ENCODE data around the gene GOLGA6C.
"Not testable (repeated sequence)": the region's sequence is repeated elsewhere in the genome, so short reads cannot be mapped to it uniquely, and the experiment has no call there.

GOLGA6C gene
- 0 reads per million in 2 donors for total RNA-seq

- DNase-seq, result not testable (repeated sequence)
These were observed at the start of gene GOLGA6C for GRCh38 chr15:75258034-75258433. TSS of gene GOLGA6C (plus strand) at chr15:75258334. CDS start at chr15:75258599, 265 bp downstream.

- no peak for DNase-seq
These were observed 49.4 kb upstream of the GOLGA6C start for GRCh38 chr15:75208501-75209288.

- DNase-seq, result no peak
These were observed 48.9 kb upstream of the GOLGA6C start for GRCh38 chr15:75209289-75209676.

- no peak for DNase-seq
These were observed 47.3 kb upstream of the GOLGA6C start for GRCh38 chr15:75210811-75211230.

GRCh38 chr15:75211436-75212199 lies 46.5 kb upstream of the GOLGA6C start:
- no peak for DNase-seq

- DNase-seq, result no peak
These were observed 45.8 kb upstream of the GOLGA6C start for GRCh38 chr15:75212200-75212858.

- no peak for DNase-seq
These were observed 44.8 kb upstream of the GOLGA6C start for GRCh38 chr15:75213212-75213767.

- DNase-seq, result no peak
These were observed 44.3 kb upstream of the GOLGA6C start for GRCh38 chr15:75213768-75214221.

GRCh38 chr15:75214293-75215096 lies 43.6 kb upstream of the GOLGA6C start:
- no peak for DNase-seq

GRCh38 chr15:75215107-75216004 lies 42.8 kb upstream of the GOLGA6C start:
- no peak for DNase-seq

GRCh38 chr15:75217012-75217411 lies 41.1 kb upstream of the GOLGA6C start:
- no peak for DNase-seq

GRCh38 chr15:75217574-75217973 lies 40.6 kb upstream of the GOLGA6C start:
- not testable (repeated sequence) for DNase-seq

GRCh38 chr15:75219507-75219929 lies 38.6 kb upstream of the GOLGA6C start:
- DNase-seq, result not testable (repeated sequence)

- no peak for DNase-seq
These were observed 34.4 kb upstream of the GOLGA6C start for GRCh38 chr15:75223688-75224087.

- no peak for DNase-seq
These were observed 33.9 kb upstream of the GOLGA6C start for GRCh38 chr15:75224281-75224680.

GRCh38 chr15:75225102-75225836 lies 32.9 kb upstream of the GOLGA6C start:
- DNase-seq, result not testable (repeated sequence)

GRCh38 chr15:75225951-75226732 lies 32.0 kb upstream of the GOLGA6C start:
- DNase-seq, result no peak

GRCh38 chr15:75227112-75227511 lies 31.0 kb upstream of the GOLGA6C start:
- DNase-seq, result not testable (repeated sequence)

GRCh38 chr15:75227663-75228280 lies 30.4 kb upstream of the GOLGA6C start:
- no peak for DNase-seq
